Activated CD4-positive, alpha-beta T cell treated with anti-CD3 and anti-CD28 coated beads, Interleukin-2, amount 50 U/mL, for 24 hours (primary cell): ENCODE measurements around the gene RAD51.

Experiments
- DNase-seq, 2 donors: peaks; one replicate each; pipeline ENCODE4 v3.0.0-alpha.2; 2020; ENCODE audit warnings: low read depth in 1 of 2, low spot score in 1 of 2

Gene RAD51

DNA sequence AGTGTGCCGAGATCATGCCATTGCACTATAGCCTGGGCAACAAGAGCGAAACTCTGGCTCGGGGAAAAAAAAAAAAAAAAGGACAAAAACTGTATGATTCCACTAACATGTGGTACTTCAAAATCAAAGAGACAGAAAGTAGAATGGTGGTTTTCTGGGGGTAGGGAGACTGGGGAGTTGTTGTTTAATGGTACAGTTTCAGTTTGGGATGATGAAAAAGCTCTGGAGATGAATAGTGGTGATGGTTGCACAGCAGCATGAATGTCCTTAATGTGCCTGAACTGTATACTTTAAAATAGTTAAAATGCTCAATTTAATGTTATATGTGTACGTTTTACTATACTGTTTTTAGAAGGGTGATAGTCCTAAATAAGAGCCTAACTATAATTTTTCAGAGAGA lies 27.4 kb downstream of the RAD51 start:
- no peak for DNase-seq

- no peak for DNase-seq
These were observed 28.0 kb downstream of the RAD51 start for GRCh38 chr15:40722934-40723333.

DNA sequence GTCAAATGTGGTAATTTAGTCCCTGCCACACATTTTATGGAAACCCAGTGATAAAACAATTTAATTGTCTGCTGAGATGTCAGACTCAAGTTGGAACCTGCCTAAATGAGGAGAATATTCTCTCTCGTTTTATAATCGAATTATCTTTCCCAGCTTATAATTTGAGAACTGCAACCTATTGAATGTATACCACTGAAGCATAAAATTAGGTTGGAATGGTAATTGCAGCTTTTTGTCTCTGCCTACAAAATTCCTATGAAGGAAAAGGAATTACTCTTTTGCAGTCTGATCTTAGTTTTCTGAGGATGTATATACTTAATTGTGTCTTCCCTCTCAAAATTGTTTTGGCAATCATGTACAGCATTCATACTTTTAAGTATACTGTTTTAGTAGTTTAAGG lies 28.9 kb downstream of the RAD51 start:
- no peak for DNase-seq

DNA sequence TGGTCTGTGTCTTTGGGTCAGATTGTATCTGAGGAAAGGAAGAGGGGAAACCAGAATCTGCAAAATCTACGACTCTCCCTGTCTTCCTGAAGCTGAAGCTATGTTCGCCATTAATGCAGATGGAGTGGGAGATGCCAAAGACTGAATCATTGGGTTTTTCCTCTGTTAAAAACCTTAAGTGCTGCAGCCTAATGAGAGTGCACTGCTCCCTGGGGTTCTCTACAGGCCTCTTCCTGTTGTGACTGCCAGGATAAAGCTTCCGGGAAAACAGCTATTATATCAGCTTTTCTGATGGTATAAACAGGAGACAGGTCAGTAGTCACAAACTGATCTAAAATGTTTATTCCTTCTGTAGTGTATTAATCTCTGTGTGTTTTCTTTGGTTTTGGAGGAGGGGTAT lies 36.1 kb downstream of the RAD51 start:
- no peak for DNase-seq

DNA sequence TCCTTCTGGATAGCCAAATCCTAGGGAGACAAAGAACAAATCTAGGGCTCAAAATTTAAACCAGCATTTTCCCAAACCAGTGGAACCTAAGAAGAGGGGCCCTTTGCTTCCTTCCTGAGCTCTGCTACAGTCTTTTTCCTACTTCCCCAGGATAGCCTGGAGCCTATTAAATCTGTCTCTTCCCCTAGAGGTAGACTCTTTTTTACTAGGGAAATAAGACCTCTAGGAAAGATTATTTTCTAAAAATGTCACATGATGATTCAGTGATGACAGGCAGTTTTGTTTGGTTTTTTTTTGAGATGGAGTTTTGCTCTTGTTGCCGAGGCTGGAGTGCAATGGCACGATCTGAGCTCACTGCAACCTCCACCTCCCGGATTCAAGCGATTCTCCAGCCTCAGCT lies 41.6 kb downstream of the RAD51 start:
- no peak for DNase-seq

DNA sequence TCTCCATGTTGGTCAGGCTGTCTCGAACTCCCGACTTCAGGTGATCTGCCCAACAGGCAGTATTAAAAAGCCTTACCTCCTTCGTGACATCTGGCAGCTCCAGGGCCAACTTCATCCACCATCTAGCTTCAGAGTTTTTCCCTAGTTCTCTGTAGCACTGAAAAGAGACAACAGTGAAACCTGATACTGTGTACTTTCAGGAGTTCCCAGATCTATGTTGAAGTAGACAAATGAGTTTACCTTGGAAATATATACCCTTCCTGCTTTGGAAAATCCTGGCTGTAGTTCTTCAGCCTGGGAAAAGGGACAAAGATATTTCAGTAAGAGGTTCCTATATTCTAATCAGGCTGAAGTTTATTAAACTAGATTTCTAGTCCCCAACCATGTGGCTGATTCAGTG lies 42.1 kb downstream of the RAD51 start:
- no peak for DNase-seq

DNA sequence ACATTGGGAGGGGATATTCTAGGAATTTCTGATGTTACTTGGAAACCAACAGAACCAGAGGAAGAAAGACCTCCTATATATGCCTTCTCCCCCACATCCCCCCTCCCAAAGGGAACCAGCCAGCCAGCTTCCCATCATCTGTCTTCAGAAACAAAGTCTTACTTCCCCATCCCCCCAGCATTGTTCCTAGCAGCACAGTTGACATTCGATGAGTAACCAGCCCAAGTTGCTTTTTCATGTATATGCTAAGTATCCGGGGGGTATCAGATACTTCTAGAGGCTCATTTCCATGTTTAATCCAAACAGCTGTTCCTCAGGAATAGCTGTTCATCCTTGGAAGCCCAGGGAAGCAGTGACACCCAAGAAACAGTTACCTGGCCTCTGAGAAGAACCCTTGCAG lies 44.1 kb downstream of the RAD51 start:
- DNase-seq = no peak

DNA sequence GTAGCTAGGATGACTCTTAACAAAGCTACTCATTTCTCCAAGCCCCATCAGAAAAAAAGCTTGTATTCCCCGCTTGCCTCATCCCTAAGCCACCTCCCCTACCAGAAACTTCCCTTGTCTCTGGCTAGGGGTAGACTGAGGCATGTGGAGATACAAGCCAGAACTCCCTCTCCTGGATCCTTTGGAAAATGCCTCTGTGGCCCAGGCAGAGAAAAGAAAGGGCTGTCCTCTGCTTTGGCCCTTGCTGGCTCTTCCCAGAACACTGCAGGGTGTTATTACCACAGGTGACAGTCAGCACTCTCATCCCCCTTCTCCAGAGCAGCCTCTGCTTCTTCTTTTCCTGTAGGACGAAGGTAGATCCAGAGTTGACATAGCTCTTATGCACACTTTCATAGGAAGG lies 44.9 kb downstream of the RAD51 start:
- DNase-seq = no peak

DNA sequence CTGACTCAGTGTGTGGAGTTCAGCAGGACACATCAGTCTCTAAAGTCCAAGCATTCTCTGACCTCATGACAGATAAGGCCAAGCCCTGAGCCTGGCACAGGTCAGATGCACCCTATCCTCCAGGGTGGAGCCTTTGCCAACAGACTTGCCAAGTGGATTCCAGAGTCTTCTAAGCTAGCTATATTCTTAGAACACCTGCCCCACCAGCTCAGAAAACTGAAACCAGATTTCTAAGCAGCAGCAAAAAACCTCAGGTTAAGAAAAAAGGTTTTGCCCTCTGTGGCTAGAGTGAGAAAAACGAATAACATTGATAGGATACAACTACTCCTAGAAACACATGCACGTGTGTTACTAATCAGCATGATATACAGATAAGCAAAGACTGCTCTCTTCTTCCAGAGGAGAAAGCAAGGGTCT lies 48.5 kb downstream of the RAD51 start:
- DNase-seq = no peak

DNA sequence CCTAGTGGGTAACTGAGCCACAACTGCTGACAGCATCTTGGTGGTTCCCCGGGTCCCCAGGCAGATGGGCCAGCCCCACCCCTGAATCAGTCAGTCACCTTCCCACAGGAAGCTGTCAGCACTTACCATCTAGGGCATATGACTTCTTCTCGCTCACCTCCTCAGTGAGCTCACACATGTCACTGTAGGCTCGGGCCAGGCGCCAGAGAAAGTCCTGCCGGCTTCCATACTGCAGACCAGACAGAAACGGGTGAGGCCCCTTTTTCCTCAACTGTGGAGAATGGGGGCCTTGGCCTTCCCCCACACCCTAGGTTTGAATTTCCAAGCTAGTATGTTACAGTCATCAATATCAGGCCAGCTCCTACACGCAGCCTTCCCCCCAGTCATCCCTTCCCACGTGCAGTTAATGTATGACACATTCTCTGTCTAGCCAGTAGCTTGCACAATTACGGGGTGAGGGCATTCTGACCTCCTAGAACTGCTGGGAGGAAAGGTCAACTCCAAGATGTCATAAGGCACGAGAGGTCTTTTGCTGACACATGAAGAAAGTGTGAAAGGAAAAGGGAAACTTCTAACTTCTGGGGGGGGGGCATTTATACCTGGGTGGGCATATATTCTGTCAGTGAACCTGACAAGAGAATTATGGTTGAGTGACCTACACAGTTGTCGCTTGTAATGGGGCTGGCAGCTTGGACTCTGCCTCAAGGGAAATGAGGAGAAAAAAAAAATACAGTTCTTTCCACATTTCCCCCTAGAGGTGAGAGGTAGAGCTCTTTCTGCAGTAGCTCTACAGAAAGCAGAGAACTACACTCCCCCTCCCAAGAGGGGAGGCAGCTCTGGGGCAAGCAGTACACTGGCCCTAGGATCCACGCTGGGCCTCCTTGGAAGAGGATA lies 49.2 kb downstream of the RAD51 start:
- DNase-seq = peak; percentile 21 to 35

DNA sequence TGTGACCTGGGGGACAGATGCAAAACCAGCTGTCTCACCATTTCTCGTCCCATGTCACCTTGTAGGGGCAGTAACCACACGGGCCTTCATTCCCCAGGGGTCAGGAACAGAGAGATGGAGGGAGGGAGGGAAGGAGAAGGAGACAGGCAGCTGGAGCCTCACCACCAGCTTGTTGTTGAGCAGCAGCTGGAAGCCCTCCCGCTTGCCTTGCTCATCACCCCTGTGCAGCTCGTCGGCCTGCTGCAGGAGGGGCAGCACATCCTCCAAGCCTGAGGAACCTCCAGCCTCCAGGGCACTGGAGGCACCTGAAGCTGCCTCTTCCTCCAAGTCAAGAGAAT lies 49.8 kb downstream of the RAD51 start:
- DNase-seq = no peak

GRCh38 chr15:40746916-40747418 lies 52.0 kb downstream of the RAD51 start:
- no peak for DNase-seq

- DNase-seq = no peak
These were observed 53.0 kb downstream of the RAD51 start for GRCh38 chr15:40747685-40748631.

DNA sequence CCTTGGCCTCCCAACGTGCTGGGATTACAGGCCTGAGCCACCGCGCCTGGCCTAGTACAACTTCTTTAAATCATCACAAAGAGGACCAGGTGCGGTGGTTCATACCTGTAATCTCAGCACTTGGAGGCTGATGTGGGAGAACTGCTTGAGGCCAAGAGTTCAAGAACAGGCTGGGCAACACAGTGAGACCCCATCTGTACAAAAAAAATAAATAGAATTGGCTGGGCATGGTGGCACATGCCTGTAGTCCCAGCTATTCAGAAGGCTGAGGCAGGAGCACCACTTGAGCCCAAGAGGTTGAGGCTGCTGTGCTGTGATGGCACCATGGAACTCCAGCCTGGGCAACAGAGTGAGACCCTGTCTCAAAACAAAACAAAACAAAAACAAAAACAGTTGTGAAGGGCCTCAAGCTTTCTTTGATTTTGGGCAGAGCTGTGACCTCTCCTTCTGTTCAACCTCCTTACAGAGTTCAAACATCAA lies 54.2 kb downstream of the RAD51 start:
- no peak for DNase-seq

DNA sequence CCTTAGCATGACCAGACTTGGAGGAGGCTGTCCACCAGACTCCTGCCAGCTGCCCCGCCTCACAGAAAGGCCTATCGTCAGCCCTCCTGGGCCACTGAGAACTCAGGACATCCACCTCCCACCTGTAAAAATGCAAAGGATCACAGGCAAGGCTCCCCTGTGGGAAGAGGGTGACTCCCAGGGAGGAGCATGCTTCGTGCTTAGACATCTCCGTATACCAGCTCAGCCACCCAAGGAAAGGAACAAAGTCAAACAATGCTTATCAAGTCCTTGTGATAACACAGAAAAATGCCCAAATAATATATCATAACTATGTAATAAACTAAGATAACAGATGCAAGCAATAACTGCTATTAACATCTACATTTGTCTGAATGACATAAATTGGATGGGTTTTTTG lies 55.9 kb downstream of the RAD51 start:
- DNase-seq = no peak

DNA sequence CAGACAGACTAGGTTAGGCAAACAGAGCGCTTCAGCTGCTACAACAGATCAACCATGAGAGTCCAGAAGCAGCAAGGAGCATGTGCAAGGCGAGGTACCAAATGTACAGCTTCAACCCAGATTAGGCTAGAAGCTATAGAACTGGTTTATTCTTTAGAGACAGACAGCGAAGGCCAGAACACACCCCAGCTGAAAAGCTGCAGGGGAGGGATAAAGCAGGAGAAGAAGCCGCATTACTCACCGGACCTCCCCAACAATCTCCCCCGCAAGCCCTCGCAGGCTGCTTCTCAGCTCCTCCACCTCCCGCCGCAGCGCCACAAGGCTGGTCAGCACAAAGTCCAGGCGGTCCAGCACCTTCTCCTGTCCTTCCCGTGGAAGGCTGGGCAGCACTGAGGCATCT lies 56.8 kb downstream of the RAD51 start:
- DNase-seq = no peak

- DNase-seq = no peak
These were observed 59.6 kb downstream of the RAD51 start for GRCh38 chr15:40754574-40754882.

DNA sequence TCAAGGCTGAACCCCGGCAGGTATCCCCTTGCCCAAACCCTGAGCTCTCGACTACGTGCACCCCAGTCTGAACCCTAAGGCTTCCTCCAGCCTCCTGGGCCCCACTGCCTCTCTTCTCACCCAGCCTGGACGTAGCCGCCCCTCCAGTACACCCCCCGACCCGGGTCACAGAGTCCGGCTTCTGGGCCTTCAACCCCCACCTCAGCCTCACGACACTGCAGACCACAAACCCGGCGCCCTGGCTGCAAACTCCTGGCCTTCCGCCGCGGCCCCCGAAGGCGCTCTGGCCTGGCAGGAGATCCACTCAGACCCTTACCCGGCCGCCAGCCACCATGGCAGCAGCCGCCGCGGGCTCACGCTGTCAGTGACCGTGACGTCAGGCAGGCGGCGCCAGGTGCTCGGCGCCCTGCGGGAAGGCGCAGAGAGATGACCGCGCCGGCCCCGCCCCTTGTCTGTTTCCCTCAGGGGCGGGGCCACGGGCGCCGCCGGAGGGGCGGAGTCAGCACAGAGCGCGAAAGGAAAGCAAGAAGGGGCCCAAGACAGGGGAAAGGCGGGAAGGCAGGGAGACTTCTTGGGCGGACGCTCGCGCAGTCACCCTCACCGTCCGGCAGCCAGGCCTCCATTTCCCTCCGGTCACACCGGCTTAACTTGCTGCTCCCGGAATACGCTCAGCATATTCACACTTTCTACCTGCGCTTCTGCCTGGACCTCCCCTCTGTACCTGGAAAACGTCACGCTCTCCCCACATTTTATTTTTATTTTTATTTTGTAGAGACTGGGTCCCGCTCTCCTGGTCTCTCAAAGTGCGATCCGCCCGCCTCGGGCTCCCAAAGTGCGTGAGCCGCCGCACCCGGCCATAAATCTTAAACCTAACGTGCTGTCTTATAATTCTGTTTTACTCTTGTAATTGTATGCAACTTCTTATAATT lies 60.2 kb downstream of the RAD51 start, which contains the start of gene RMDN3:
RMDN3 (minus strand) TSS at position 372 of the 929 bp plus-strand sequence. CDS start 471 bp downstream, outside the sequence.
- peak; percentile 84 to 91 for DNase-seq

GRCh38 chr15:40755812-40756208 lies 60.8 kb downstream of the RAD51 start:
- no peak for DNase-seq

DNA sequence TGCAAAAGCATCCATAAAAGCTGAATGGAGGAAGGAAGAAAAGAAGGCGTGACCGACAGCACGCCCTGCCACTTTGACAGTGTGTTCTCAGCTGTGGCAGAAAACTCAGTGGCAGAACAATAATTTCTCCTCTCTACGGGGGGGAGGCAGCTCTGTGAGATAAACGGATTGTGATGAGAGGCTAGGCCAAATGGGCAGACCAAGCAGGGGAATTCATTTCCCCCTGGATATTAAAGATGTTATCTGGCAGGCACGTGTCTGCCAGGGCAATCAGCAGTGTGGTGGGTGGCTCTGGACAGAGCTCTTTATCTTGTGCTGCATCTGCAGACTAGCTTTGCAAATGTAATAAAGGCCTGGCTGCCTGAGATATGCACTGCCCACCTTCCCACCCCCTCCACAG lies 62.0 kb downstream of the RAD51 start:
- DNase-seq = no peak

DNA sequence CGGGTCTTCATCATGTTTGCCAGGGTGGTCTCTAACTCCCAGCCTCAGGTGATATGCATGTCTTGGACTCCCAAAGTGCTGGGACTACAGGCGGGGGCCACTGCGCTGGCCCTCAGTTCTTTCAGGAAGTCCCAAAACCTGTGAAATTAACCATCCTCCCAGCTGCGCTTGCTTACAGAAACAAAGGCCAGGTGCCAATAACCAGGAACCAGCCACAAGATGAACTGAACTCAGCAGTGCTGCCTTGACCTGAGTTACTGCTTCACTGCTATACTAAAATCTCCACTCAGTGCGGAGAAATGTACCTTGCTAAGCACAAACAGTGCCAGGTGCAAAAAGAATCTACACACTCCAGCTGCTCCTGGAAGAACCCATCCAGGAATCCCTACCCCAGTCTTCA lies 65.0 kb downstream of the RAD51 start:
- DNase-seq = no peak
